HEK293 (cell line): ENCODE results near the gene ATAD2B.

Experiments
- CTCF ChIA-PET: fragments of 350-600 bp; formaldehyde crosslinking; extraction: SDS; loops from one replicate; lab custom pipeline; 2021; ENCODE audit warnings: antibody characterized with exemption; lab: Yijun Ruan, JAX
- POLR2A ChIA-PET: fragments of 300-600 bp; formaldehyde crosslinking; extraction: SDS; loops from one replicate; lab custom pipeline; 2020; ENCODE audit warnings: antibody characterized with exemption, inconsistent platforms; lab: Yijun Ruan, JAX
- H3K27ac ChIP-seq: fragments of 200-500 bp; sonication (Bioruptor generic); 2 replicates; pipeline ENCODE4 v1.5.1; 2014; ENCODE audit warnings: low read depth, low read length, control low read depth, inconsistent platforms; ENCODE audit errors: extremely low read depth
- H3K36me3 ChIP-seq, 2 experiments: fragments of 200-500 bp in 1 of 2; sonication (Bioruptor generic) in 1 of 2; 1 replicate in 1 of 2; 2 replicates in 1 of 2; pipeline ENCODE4 v1.5.1; 2014 to 2017; ENCODE audit warnings: inconsistent platforms in 2 of 2, low read length in 2 of 2; ENCODE audit not compliant: control insufficient read depth in 2 of 2, insufficient read depth in 1 of 2
- H3K4me1 ChIP-seq: fragments of 200-500 bp; sonication (Bioruptor generic); 2 replicates; pipeline ENCODE4 v1.5.1; 2014; ENCODE audit warnings: mild to moderate bottlenecking, low read length, inconsistent platforms; ENCODE audit not compliant: control insufficient read depth, insufficient read depth
- H3K4me3 ChIP-seq: 2 replicates; pipeline ENCODE4 v1.5.1; 2011; ENCODE audit warnings: low read depth, mild to moderate bottlenecking, control low read depth, low read length, moderate library complexity
- H3K9me3 ChIP-seq: fragments of 200-500 bp; sonication (Bioruptor generic); 2 replicates; pipeline ENCODE4 v1.5.1; 2014; ENCODE audit warnings: low read depth, low read length, inconsistent platforms; ENCODE audit not compliant: control insufficient read depth, insufficient read depth
- BCL11B ChIP-seq: fragments of 450-650 bp; formaldehyde crosslinking; IDR thresholded peaks from 2 replicates; pipeline ENCODE4 v1.5.1; 2016; ENCODE audit warnings: low read depth, missing biosample characterization, missing genetic modification characterization
- GLIS2 ChIP-seq: fragments of 450-650 bp; formaldehyde crosslinking; IDR thresholded peaks from 2 replicates; pipeline ENCODE4 v1.5.1; 2016; ENCODE audit warnings: missing biosample characterization, missing genetic modification characterization
- HIC1 ChIP-seq: fragments of 450-650 bp; formaldehyde crosslinking; IDR thresholded peaks from 2 replicates; pipeline ENCODE4 v1.5.1; 2016; ENCODE audit warnings: missing biosample characterization, missing genetic modification characterization
- HOXA7 ChIP-seq: sonication (generic); formaldehyde crosslinking; IDR thresholded peaks from 2 replicates; pipeline ENCODE4 v1.8.1; 2022; ENCODE audit warnings: missing genetic modification reagents, borderline replicate concordance
- MYNN ChIP-seq: fragments of 450-650 bp; formaldehyde crosslinking; IDR thresholded peaks from 2 replicates; pipeline ENCODE4 v1.5.1; 2016; ENCODE audit warnings: missing biosample characterization, missing genetic modification characterization, borderline replicate concordance
- OSR2 ChIP-seq: fragments of 450-650 bp; formaldehyde crosslinking; IDR thresholded peaks from 2 replicates; pipeline ENCODE4 v1.5.1; 2016; ENCODE audit warnings: missing biosample characterization, missing genetic modification characterization
- PRDM6 ChIP-seq: fragments of 450-650 bp; formaldehyde crosslinking; IDR thresholded peaks from 2 replicates; pipeline ENCODE4 v1.5.1; 2017; ENCODE audit warnings: missing biosample characterization, missing genetic modification characterization
- SETDB1 ChIP-seq: IDR thresholded peaks from one replicate; pipeline ENCODE4 v1.6.1; 2017; ENCODE audit warnings: mild to moderate bottlenecking, low read length, moderate library complexity, mixed read lengths; ENCODE audit not compliant: insufficient read length
- TCF7L2 ChIP-seq: IDR thresholded peaks from 2 replicates; pipeline ENCODE4 v1.6.1; 2011; ENCODE audit warnings: low read depth, mild to moderate bottlenecking, inconsistent platforms, low read length, moderate library complexity, borderline replicate concordance
- TSHZ1 ChIP-seq: fragments of 450-650 bp; formaldehyde crosslinking; IDR thresholded peaks from 2 replicates; pipeline ENCODE4 v1.5.1; 2016; ENCODE audit warnings: missing biosample characterization, missing genetic modification characterization, borderline replicate concordance
- ZBTB11 ChIP-seq: fragments of 450-650 bp; formaldehyde crosslinking; conservative IDR thresholded peaks from 2 replicates; pipeline ENCODE4 v1.5.1; 2016; ENCODE audit warnings: low read depth, missing biosample characterization, missing genetic modification characterization
- ZIC2 ChIP-seq: fragments of 450-650 bp; formaldehyde crosslinking; IDR thresholded peaks from 2 replicates; pipeline ENCODE4 v1.5.1; 2016; ENCODE audit warnings: missing biosample characterization, missing genetic modification characterization
- ZNF140 ChIP-seq: fragments of 450-650 bp; formaldehyde crosslinking; IDR thresholded peaks from 2 replicates; pipeline ENCODE4 v1.5.1; 2016; ENCODE audit warnings: missing biosample characterization, missing genetic modification characterization
- ZNF157 ChIP-seq: fragments of 450-650 bp; formaldehyde crosslinking; IDR thresholded peaks from 2 replicates; pipeline ENCODE4 v1.5.1; 2016; ENCODE audit warnings: missing biosample characterization, missing genetic modification characterization
- ZNF184 ChIP-seq: fragments of 450-650 bp; IDR thresholded peaks from 2 replicates; pipeline ENCODE4 v1.5.1; 2018; ENCODE audit warnings: missing biosample characterization, mild to moderate bottlenecking, missing genetic modification characterization
- ZNF19 ChIP-seq: fragments of 450-650 bp; formaldehyde crosslinking; IDR thresholded peaks from 2 replicates; pipeline ENCODE4; 2016; ENCODE audit warnings: missing biosample characterization, missing genetic modification characterization, low read depth
- ZNF433 ChIP-seq: fragments of 450-650 bp; formaldehyde crosslinking; IDR thresholded peaks from 2 replicates; pipeline ENCODE4 v1.5.1; 2016; ENCODE audit warnings: missing biosample characterization, missing genetic modification characterization, low read depth
- ZNF488 ChIP-seq: fragments of 450-650 bp; formaldehyde crosslinking; IDR thresholded peaks from 2 replicates; pipeline ENCODE4 v1.5.1; 2016; ENCODE audit warnings: missing biosample characterization, missing genetic modification characterization
- ZNF530 ChIP-seq: fragments of 450-650 bp; formaldehyde crosslinking; IDR thresholded peaks from 2 replicates; pipeline ENCODE4 v1.5.1; 2016; ENCODE audit warnings: low read depth, missing biosample characterization, missing genetic modification characterization
- ZNF555 ChIP-seq: fragments of 450-650 bp; formaldehyde crosslinking; conservative IDR thresholded peaks from 2 replicates; pipeline ENCODE4 v1.5.1; 2017; ENCODE audit warnings: missing biosample characterization, mild to moderate bottlenecking, missing genetic modification characterization, inconsistent platforms
- ZNF560 ChIP-seq: fragments of 450-650 bp; formaldehyde crosslinking; IDR thresholded peaks from 2 replicates; pipeline ENCODE4 v1.5.1; 2017; ENCODE audit warnings: missing biosample characterization, missing genetic modification characterization, borderline replicate concordance
- ZNF704 ChIP-seq: fragments of 450-650 bp; formaldehyde crosslinking; IDR thresholded peaks from 2 replicates; pipeline ENCODE4 v1.5.1; 2016; ENCODE audit warnings: missing biosample characterization, missing genetic modification characterization
- ZSCAN18 ChIP-seq: fragments of 450-650 bp; formaldehyde crosslinking; IDR thresholded peaks from 2 replicates; pipeline ENCODE4 v1.5.1; 2016; ENCODE audit warnings: missing biosample characterization, missing genetic modification characterization

ATAD2B gene

GRCh38 chr2:23793476-23793875 is 133.4 kb downstream of the ATAD2B start (continued):
- no peak for TF ChIP-seq TSHZ1
- no peak for TF ChIP-seq ZNF433 (tag by site-specific recombination)
- no peak for TF ChIP-seq OSR2 (tag by site-specific recombination)
- TF ChIP-seq ZNF560 (tag by site-specific recombination): no peak
- no peak for TF ChIP-seq ZNF555
- TF ChIP-seq ZSCAN18 (tag by site-specific recombination): no peak
- no peak for TF ChIP-seq MYNN (tag by site-specific recombination)
- TF ChIP-seq ZNF157 (tag by site-specific recombination): no peak
- TF ChIP-seq ZBTB11 (tag by site-specific recombination): no peak
- TF ChIP-seq HOXA7: no peak
- TF ChIP-seq ZNF184: no peak
- TF ChIP-seq ZNF488 (tag by site-specific recombination): no peak

- Histone ChIP-seq H3K9me3 (no peaks in the 10 kb centered on the region), H3K4me1 (no peaks in the 10 kb centered on the region), H3K27ac (no peak overlapping the region), H3K4me3 (no peak overlapping the region), H3K36me3 (no peaks in the 10 kb centered on the region)
- TF ChIP-seq ZNF140 (tag by site-specific recombination) (0 out of 2 replicates have a peak, but pooled peaks have one; percentile 7), ZNF19 (tag by site-specific recombination) (no peak), SETDB1 (no peak), GLIS2 (no peak), HIC1 (tag by site-specific recombination) (no peak), PRDM6 (tag by site-specific recombination) (0 out of 2 replicates have a peak, but pooled peaks have one; percentile 30), BCL11B (tag by site-specific recombination) (no peak), ZIC2 (tag by site-specific recombination) (no peak), ZNF704 (tag by site-specific recombination) (no peak), ZNF530 (no peak), TCF7L2 (no peak)
- CTCF ChIA-PET: no interaction called here
- POLR2A ChIA-PET: no interaction called here
Measured at GRCh38 chr2:23791030-23791429, 135.9 kb downstream of the ATAD2B start.
